H1 (cell line): Measurements from ENCODE around the gene LTBP1.

Experiments
- CBX5 ChIP-seq: fragments of 300-800, 300-1000 bp; sonication (generic); IDR thresholded peaks from 2 replicates; pipeline ENCODE4 v1.7.1; 2016; ENCODE audit warnings: antibody characterized with exemption, low read length, low read depth
- POLR2AphosphoS5 ChIP-seq: IDR thresholded peaks from 2 replicates; pipeline ENCODE4 v1.6.1; 2011; ENCODE audit warnings: low read depth, low read length
- RXRA ChIP-seq: IDR thresholded peaks from 2 replicates; pipeline ENCODE4 v1.6.1; 2011; ENCODE audit warnings: low read depth, mild to moderate bottlenecking, low read length, moderate library complexity; ENCODE audit not compliant: insufficient read depth
- SUZ12 ChIP-seq: fragments of 200-600 bp; sonication (generic); IDR thresholded peaks from 2 replicates; pipeline ENCODE4 v1.6.1; 2012; ENCODE audit warnings: mild to moderate bottlenecking, inconsistent platforms, low read length, moderate library complexity, mixed read lengths

DNA sequence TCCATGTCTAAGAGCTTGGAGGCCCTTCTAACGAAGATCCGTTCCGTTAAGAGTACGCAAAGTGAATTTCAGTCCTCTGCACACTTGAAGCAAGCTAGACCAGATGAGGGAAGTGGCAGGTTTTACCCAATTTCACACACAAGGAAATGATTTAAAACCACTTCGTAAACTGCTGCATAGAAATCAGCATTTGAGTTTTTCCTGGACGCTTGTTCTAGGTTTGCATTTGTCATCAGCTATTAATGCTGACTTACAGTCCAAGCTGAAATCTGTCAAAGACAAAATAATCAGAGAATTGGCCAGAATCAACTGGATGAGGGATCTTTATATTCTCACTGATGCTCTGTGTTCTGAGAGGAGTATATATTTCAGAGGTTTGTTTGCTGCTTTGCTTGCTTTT lies 412.1 kb downstream of the LTBP1 start:
- TF ChIP-seq POLR2AphosphoS5, result no peak
- TF ChIP-seq RXRA, result no peak
- no peak for TF ChIP-seq CBX5
- no peak for TF ChIP-seq SUZ12
